Coronary artery (tissue), 2 donors: ENCODE results near the gene CATSPERE.

Experiments
- DNase-seq: peaks from one replicate; pipeline ENCODE4 v3.0.0-alpha.2; 2017; ENCODE audit warnings: low spot score
- H3K27ac ChIP-seq, 2 donors: fragments of 200-600 bp; sonication (generic); one replicate each; pipeline ENCODE4 v1.5.1; 2016 to 2019
- H3K4me3 ChIP-seq: fragments of 200-600 bp; sonication (generic); 2 replicates; pipeline ENCODE4 v1.5.1; 2016; ENCODE audit warnings: mild to moderate bottlenecking, moderate library complexity
- CTCF ChIP-seq: fragments of 200-600 bp; sonication (generic); IDR thresholded peaks from one replicate; pipeline ENCODE4 v1.5.1; 2019; ENCODE audit warnings: antibody characterized with exemption

The CATSPERE gene

GRCh38 chr1:244628789-244629188 is 167.7 kb downstream of the CATSPERE start:
- no peak overlapping the region for H3K4me3 ChIP-seq
- TF ChIP-seq CTCF, result no peak
- no peak overlapping the region for H3K27ac ChIP-seq
- DNase-seq, result no peak

DNA sequence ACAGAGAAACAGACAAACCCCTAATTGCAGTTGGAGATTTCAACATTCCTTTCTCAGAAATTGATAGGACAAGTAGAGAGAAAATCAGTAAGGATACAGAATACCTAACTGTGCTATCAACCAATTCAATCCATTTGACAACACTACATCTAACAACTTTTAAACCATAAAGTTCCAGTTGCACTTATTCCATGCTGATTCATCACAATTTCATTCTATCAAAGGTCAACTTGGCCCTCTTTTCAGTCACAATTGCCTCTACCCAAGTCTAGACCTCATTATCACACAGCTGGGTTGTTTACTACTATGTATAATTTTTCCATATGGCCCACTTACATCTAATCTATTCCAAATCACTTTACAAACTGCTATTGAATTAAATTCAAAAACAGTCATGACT is 172.1 kb downstream of the CATSPERE start:
- TF ChIP-seq CTCF, result no peak
- no peak overlapping the region for H3K27ac ChIP-seq
- no peak overlapping the region for H3K4me3 ChIP-seq
- DNase-seq, result no peak

DNA sequence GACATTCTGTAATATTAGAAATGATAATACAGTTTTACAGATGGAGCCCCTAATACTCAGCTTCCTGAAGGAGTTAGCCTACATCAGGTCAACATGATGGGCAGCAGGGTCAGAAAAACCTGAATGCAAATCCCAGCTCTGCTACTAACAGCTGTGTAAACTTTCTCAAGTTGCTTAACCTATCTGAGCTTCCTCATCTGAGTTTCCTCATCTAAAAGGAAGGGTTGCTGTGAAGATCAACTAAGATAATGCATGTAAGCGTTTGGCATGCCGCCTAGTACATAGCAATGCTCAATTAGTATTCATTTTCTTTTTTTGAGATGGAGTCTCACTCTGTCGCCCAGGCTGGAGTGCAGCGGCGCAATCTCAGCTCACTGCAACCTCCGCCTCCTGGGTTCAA is 173.5 kb downstream of the CATSPERE start:
- no peak overlapping the region for H3K27ac ChIP-seq
- no peak for TF ChIP-seq CTCF

GRCh38 chr1:244636488-244637259 is 175.6 kb downstream of the CATSPERE start:
- Histone ChIP-seq H3K27ac (no peak overlapping the region), H3K4me3 (no peak overlapping the region)
- no peak for TF ChIP-seq CTCF
- DNase-seq, result no peak

More for the DNA sequence above, 173.5 kb downstream of the CATSPERE start:
- H3K4me3 ChIP-seq, result no peak overlapping the region
- DNase-seq, result no peak

DNA sequence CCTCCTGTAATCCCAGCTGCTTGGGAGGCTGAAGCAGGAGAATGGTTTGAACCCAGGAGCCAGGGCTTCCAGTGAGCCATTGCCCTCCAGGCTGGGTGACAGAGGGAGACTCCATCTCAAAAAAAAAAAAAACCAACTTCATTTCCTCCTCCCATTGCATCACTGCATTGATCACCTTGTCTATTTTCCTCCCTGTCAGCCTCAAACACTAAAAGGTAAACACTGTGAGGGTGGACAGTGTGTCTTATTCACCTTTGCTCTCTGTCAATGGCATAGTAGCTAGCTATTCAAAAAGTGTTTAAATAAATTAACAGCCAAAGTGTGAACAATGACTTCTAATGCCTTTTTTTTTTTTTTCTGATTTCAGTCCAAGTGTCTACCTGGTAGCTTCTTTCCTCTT is 178.5 kb downstream of the CATSPERE start:
- no peak overlapping the region for H3K4me3 ChIP-seq
- no peak for TF ChIP-seq CTCF
- no peak for DNase-seq
- H3K27ac ChIP-seq, result no peak overlapping the region

DNA sequence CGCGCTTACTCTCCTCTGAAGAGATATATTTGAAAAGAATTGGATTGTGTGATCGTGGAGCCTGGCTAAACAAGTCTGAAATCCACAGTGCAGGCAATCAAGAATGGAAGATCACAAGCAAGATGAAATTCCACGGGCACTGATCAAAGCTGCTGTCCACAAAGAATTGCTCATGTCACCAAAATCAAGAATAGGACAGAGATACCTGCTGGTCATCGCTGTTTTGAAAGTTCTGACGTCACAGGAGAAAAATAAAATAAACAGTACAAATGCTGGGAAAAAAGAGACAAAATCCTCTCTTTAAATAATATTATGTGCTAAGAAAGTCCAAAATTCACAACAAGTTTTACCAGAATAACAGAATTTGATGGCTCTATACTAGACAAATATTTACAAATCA is 179.8 kb downstream of the CATSPERE start:
- TF ChIP-seq CTCF, result no peak
- Histone ChIP-seq H3K27ac (no peak overlapping the region), H3K4me3 (no peak overlapping the region)
- DNase-seq, result no peak

- no peak for DNase-seq
These were observed 181.5 kb downstream of the CATSPERE start for GRCh38 chr1:244642526-244642925.

More at GRCh38 chr1:244642526-244642925, 181.5 kb downstream of the CATSPERE start:
- Histone ChIP-seq H3K4me3 (no peak overlapping the region), H3K27ac (no peak overlapping the region)
- no peak for TF ChIP-seq CTCF
